ENCODE results near the gene COL5A2.

COL5A2 gene

DNA sequence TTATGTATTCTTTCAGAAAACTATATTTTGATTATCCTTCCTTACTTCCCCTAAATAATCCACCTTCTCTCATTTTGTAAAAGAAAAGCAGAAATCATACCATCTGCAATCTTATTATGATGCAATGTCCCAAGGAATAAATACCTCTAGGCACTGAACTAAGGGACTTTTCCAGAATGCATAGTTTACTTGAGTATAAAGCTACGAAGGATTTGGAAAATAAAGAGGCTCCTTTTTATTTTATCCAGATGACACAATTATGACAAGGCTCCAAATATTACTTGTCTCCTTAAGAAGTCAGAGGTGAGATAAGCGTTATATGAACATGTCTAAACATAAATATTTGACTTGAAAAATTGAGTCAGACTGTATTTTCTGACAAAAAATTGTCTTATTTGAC, 133.2 kb downstream of the COL5A2 start:
- no peak for DNase-seq

DNA sequence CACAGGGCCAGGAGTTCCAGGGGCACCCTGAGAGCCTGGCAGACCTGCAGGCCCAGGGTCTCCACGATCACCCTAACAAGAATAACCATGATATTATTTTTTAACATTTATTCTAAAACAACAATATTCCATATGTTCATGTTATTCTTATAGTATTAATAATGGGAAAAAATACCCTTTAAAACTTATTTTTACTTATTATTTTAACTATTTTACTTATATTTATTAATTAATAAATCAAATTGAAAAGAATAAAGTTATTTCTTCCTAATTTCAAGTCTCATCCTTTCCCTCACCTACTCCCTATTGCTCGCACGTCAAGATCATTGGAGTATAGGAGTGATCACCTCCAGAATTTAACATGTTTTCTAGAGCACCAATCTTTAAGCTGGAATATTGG, 133.7 kb downstream of the COL5A2 start:
- no peak for DNase-seq

DNA sequence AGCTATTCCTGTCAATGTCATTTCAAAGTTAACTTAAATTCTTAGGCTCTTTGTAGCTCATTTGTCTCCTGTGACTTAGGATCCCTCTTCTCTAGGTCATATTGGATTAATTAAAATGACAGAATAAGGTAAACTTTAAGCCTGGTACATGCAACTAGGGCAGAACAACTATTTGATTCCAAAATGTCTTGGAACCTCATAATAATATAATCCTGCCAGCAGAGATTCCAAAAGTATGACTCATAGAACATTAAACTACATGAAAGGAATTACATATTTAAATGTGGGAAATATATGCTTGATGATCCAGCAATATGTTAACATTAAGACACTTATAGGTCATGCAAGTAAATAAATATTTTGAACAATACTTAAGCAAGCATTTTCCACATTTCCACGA, 142.0 kb downstream of the COL5A2 start:
- no peak for DNase-seq

DNA sequence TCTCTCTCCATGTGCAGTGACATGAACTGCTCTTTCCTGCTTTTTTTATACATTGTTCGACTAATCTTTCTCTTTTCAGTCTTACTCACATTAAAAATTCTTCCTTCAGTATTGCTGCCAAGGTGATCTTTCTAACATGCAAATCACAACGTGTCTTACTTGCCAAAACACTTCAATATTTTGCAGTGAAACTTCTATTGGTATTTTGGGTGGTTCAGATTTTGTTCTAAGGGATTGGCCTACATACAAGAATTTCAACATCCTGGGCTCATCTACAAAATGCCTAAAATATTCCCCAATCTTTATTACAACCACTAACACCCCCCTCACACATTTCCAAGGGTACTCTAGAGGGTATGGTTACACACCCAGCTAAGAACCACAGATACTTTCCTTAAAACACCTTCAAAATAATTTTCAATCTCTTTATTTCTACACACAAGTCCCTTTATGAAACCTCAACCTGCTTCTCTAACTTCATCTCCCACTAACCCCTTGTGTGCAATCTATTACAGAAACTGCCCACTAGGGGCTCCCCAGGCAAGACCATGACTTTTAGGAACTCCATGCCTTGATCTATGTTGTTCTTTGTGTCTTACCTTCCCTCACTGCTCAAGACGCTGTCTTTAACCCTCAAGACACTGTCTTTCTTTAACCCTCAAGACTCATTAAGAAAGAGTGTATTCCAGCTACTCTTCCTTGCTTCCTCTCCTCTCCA, 154.5 kb downstream of the COL5A2 start:
- no peak for DNase-seq

DNA sequence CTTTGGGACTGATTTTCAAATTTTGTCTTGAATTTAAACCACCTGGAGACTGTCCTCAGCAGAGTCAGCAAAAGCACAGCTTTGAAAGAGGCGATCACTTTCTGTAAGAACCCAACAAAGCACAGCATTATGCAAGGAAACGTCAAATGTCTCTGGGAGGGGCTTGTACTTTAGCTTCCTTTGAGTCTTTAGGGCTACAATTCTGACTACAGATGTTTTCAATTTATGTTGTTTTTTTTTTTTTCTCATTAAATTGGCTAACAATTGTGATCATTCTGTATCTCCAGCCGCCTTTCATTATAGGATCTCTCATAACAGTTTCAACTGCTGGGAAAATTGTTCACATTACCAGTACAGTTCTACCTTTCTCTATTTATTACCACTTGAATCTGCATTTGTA, 157.1 kb downstream of the COL5A2 start:
- DNase-seq: no peak

DNA sequence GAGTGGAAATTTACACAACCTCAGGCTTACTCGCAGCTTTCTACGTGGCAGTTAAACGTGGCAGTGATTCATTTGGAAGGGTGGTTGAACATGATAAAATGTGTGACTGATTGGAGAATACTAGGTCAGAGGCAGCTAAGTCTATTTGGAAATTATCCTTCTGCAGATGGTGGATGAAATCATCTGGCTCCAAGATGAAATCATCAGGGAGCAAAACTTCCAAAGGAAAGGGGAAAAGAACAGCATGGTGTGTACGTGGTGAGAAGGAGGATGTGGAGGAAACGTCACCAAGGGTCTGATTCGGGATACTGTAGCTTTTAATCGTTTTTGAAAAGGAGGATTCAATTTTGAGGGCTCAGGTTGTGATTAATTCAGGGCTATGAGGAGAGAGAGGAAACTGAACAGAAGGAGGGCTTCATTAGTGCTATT, 157.5 kb downstream of the COL5A2 start:
- DNase-seq: no peak

DNA sequence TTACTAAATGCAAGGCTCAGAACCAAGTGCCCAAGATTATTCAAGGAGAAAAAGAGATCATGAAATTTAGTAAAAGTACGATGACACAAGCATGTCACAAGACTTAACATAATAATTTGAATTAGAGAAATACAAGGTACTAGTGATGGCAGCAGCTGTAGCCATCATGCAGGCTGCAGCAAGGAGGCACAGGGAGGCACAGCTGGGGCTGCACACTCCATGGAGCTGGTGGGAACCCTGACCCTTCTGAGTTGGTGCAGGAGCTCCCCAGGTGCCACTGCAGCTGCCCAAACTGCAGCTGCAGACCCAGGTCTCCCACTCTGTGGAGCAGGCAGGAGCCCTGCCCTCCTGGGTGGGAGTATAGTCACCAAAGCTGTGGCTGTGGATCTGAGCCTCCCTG, 159.4 kb downstream of the COL5A2 start:
- DNase-seq: no peak

DNA sequence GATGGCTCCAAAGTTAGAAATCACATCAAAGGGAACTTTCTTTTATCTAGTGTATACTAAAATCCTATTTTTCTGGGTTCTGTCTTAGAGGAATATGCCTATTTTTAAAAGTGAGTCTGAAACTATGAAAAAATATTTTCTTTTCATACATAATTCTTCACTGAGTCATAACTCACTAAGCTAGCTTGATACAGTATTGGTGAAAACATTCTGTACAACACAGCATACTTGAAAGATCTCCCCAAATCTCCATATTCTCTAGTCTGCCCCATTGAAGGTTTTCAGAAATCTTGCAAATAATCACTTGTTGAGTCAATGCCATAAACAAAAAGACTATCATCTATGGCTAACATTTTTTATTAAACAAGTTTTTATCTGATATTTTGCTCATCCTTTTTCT, 160.9 kb downstream of the COL5A2 start:
- no peak for DNase-seq

DNA sequence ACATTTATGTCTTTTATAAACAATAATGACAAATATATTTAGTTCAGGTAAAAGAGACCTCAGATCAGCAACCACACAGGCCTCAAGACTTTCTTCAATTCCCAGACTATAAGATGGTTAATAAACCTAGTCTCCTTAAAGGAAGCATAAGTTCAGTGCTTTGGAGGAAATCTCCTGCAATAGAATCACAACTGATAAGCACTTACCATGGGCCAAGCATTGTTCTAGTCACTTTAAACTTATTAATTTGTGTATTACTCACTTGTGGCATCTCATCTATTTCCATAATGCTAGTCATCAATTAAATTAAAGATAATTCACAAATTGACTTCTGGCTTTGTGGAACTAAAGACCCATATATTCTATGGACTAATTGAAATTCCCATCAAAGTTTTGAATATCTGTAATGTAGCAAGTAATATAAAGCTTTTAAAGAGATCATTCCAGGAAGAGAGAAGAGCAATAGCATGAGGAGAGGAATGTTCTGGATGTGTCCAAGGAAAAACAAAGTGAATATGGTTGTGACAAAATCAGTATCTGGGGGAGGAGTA, 163.2 kb downstream of the COL5A2 start:
- no peak for DNase-seq

DNA sequence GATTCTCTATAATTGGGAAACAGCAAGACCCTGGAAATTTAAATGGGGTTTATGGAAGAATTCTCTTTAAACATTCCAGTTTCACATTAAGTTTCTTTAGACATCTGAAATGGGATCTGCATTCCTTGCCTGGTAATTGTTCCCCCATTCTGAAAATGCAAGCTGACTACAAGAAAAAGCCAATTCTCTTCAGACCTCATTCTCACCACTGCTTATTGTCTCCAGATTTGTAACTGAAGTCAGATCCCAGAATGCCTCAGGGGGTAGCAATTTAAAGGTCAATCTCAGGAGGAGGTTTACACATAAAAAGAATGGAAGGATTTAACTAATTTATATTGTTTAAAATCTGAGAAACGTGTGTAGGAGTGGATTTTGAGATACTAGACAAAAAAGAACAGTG, 164.2 kb downstream of the COL5A2 start:
- no peak for DNase-seq

DNA sequence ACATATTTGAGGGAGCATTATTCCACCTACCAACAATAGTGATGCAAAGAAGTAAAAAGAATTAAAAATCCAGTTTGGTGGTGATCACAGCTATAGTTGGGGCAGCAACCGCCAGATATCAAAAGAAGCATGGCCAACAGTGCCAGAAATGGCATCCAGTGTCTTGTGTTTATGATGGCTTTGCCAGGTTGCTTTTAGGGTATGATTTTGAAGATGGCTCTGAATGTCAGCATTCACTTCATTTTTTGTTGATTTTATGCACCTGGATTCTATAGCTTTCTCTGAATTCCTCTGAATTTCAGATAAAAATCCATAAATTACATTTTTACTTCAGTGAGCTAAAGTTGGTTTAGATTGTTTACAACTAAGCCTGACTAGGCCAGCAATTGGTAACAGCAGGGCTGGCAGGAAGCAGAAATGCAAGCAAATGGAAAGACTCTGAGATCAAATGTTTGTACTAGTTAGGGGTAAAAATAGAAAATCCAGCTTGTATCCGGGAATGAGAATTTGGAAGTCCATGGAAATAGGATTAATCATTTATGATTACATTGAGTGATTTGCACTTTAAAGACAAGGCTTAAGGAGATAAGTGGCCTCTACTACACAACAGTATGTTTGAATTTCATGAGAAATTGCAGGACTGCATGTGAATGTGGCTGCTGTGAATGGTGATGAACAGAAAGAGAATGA, 165.0 kb downstream of the COL5A2 start:
- DNase-seq: no peak

DNA sequence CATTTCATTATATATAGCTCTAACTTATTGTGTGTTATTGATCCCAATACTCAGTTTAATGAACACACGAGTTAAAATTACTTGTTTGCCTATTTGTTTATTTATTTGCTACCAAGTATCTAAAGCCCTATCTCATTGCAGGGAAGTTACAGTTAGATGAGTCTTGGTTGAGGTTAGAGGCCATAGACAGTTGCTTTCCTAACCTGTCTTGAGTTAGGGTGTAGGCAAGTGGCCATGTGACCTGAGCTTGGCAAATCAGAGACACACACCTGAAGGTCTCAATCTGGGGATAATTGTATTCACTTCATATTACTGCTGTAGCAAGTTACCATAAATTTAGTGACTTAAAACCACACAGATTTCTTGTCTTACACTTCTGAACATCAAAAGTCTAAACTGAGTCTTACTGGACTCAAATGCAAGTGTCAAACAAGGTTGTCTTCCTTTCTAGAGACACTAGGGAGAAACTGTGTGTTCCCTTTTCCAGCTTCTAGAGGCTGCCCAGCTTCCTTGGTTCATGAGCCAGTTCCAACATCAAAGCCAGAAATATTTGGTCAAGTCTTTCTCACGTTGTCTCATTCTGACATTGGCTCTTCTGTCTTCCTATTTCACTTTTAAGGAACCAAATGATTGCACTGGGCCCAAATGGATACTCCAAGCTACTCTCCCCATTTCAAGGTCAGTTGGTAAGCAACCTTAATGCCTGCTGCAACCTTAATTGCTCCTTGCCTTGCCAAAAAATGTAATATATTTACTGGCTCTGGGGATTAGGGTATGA, 165.7 kb downstream of the COL5A2 start:
- no peak for DNase-seq

DNA sequence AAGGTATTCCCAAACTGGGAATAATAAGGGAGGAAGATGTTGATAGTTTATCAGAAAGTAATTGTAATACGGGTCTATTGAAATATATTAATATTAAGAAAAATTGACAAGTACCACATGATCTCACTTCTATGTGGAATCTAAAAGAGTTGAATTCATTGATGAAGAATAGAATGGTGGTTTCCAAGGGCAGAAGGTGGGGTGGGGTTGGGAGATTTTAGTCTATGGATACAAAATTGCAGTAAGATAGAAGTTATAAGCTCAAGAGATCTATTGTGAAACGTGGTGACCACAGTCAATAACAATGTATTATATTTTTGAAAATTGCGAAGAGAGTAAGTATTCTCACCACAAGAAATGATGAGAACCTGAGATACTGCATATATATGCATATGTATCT, 166.5 kb downstream of the COL5A2 start:
- no peak for DNase-seq

DNA sequence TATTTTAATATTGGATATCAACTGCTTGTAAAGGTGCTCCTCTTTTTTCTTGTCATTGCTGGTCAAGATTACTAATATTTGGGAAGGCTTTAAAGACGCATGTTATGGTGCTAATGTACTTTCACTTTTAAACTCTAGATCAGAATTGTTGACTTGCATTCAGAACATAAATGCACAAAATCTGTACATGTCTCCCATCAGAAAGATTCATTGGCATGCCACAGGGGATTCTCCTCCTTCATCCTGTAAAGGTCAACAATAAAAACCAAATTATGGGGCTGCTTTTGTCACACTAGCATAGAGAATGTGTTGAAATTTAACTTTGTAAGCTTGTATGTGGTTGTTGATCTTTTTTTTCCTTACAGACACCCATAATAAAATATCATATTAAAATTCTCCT, 167.2 kb downstream of the COL5A2 start:
- DNase-seq: no peak

DNA sequence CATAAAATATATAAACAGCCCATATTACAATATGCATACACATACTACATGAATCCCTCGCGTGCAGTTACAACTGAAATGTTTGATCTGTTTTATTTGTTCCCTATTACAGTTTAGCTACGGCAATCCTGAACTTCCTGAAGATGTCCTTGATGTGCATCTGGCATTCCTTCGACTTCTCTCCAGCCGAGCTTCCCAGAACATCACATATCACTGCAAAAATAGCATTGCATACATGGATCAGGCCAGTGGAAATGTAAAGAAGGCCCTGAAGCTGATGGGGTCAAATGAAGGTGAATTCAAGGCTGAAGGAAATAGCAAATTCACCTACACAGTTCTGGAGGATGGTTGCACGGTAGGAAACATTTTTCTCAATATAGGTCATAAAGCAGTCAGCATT, 169.0 kb downstream of the COL5A2 start:
- DNase-seq: no peak

DNA sequence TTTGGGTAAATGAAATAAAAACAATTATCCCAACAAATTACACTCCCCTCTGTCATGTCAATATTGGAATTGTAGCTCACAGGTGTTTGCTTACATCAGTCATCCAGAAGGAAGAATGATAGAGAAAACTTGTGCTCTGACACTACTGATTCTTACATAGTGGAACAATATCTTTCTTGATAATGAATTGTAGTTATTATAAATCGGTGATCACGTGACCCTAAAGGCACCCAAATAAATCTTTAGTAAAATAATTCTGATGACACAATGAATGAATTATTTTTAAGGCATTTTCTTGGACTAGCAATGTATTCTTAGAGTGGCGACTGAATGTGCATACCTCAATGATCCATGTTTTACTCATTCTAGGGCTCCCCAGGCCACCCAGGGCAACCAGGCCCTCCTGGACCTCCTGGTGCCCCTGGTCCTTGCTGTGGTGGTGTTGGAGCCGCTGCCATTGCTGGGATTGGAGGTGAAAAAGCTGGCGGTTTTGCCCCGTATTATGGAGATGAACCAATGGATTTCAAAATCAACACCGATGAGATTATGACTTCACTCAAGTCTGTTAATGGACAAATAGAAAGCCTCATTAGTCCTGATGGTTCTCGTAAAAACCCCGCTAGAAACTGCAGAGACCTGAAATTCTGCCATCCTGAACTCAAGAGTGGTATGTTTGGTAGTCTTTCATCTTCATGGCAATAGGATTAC, 170.9 kb downstream of the COL5A2 start:
- no peak for DNase-seq

DNA sequence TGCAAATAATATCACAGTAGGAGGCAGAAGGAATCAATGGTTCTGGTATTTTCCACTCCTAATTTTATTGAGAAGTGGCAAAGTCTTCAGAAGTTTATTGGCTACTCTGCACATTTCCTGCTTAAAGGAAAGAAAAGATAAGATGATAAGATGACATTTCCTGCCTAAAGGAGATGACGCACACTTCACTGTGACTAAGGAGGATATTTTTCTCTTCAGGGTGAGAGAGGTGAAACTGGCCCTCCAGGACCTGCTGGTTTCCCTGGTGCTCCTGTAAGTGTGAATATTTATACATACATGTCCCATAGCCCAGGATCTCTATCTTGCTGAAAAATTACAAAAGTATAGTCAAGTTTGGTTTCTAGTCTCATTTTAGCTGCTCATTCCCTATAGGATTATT, 177.5 kb downstream of the COL5A2 start:
- DNase-seq: no peak

DNA sequence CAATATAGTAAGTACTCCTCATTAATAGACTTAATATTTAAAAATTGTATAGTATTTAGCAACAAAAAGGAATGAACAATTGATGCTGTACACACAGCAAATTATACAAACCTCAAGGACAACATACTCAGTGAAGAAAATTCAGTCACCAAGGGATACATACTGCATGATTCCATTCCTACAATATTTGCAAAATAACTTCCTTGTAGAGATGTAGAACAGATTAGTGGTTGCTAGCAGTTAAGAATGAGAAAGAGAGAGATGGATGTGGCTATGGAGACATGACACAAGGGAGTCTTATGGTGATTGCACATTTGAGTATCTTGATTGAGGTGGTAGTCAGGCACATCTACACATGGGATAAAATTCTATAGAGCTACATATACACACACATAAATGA, 179.3 kb downstream of the COL5A2 start:
- no peak for DNase-seq

DNA sequence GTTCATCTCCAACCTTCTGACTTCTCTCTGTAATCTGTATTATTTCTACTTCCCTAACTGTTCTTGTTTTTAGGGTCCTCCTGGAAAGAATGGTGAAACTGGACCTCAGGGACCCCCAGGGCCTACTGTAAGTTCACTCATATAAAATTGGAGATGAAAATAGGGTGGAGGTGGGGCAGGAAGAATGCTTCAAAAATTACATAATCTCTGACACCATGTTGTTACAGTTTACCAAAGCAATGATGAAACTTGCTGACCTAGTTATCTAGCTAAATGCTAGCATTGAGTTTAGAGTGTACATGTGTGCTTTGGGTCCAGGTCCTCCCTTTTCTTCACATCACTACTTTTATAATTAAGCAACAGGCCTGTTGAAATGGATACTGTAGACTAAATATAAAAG, 182.3 kb downstream of the COL5A2 start:
- DNase-seq: no peak

DNA sequence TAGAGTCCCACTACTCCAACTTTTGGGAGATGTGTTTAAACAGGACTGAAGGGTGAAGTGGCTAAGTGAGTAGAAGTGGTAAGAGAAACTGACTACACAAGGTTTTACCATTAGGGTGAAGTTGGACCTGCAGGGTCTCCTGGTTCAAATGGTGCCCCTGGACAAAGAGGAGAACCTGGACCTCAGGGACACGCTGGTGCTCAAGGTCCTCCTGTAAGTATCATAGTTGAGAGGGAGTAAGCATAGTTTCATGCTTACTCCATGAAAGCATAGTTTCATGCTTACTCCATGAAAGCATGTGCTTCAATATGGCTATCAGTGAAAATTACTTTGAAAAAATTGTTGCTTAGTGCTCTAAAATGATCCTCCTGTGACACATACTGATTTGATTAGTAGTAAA, 186.3 kb downstream of the COL5A2 start:
- no peak for DNase-seq

DNA sequence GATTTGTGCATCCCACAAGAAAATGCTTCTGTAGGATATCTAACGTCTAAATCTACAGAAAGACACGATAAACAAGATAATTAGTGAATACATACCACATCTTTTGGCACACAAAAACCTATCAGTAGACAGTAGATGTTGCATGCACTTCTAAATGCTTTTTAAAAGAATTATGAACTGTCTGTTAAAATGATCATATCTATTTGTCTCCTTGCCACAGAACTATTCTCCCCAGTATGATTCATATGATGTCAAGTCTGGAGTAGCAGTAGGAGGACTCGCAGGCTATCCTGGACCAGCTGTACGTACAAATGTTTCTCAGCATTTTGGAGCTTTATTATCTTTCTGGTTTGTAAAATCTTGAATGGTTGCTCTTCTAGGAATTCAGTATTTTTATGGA, 192.7 kb downstream of the COL5A2 start:
- no peak for DNase-seq

DNA sequence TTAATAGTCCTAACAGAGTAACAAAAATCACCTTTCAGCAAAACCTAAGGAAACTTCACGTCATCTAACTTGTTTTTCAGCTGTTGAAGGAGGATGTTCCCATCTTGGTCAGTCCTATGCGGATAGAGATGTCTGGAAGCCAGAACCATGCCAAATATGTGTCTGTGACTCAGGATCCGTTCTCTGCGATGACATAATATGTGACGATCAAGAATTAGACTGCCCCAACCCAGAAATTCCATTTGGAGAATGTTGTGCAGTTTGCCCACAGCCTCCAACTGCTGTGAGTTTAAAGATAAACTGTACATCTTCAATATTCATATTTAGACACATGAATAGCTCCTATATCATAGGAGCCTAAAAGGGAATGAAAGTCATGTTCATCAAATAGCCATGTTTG, 194.9 kb downstream of the COL5A2 start:
- no peak for DNase-seq

DNA sequence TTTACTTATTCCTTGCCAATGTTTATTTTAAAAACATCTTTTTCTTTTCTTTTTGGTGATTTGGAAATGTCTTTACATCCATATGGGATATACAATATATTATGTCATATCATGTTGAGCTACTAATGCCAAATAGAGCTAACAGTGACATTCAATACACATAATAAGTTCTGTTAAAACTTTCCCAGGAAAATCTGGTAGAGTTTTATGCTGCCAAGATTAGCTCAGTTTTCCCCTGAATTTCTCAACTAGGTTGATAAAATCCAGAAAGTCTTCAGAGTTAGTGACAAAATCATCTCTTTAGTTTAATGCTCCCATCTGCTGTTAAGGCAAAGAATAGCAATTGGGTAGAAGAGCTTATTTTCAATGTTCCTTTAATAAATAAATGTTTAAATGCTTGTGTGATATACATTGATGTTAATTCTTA, 195.5 kb downstream of the COL5A2 start:
- no peak for DNase-seq
